Gastrocnemius medialis (tissue), 4 donors: Measurements from ENCODE around the gene TOMM7. TPM values are rescaled to one million over a fixed set of nuclear protein-coding genes. Genes with fewer than 3 reads are reported as not detected.
A peak's percentile ranks its signal among the peaks of the same experiment; 100 is the strongest.

ENCODE experiments used
- ATAC-seq, 2 donors: fragments of 150-250 bp; one replicate each; pipeline ENCODE4 v1.9.1; 2016
- DNase-seq, 2 donors: peaks; one replicate each; pipeline ENCODE4 v3.0.0-alpha.2; 2019
- H3K27ac ChIP-seq, 4 donors: fragments of 200-600 bp; sonication (generic); 1 replicate in 1 of 4; 2 replicates in 3 of 4; pipeline ENCODE4 v1.5.1; 2016 to 2018; ENCODE audit warnings: mild to moderate bottlenecking in 2 of 4, moderate library complexity in 1 of 4
- H3K27me3 ChIP-seq, 3 donors: fragments of 200-600 bp; sonication (generic) in 2 of 3; 1 replicate in 1 of 3; 2 replicates in 2 of 3; pipeline versions ENCODE4 v1.5.1 to v1.6.0; 2016 to 2019; ENCODE audit warnings: mild to moderate bottlenecking in 1 of 3, moderate library complexity in 1 of 3
- H3K36me3 ChIP-seq, 2 donors: fragments of 200-600 bp; sonication (generic) in 1 of 2; one replicate each; pipeline ENCODE4 v1.5.1; 2017 to 2018
- H3K4me1 ChIP-seq, 2 donors: fragments of 200-600 bp; sonication (generic) in 1 of 2; one replicate each; pipeline ENCODE4 v1.5.1; 2016 to 2017; ENCODE audit warnings: mild to moderate bottlenecking in 2 of 2
- H3K4me3 ChIP-seq, 4 donors: fragments of 200-600 bp; sonication (generic) in 3 of 4; 1 replicate in 1 of 4; 2 replicates in 3 of 4; pipeline ENCODE4 v1.5.1; 2016 to 2019; ENCODE audit warnings: mild to moderate bottlenecking in 2 of 4
- H3K9me3 ChIP-seq, 3 donors: fragments of 200-600 bp; sonication (generic) in 2 of 3; 1 replicate in 1 of 3; 2 replicates in 2 of 3; pipeline ENCODE4 v1.5.1; 2016 to 2019
- CTCF ChIP-seq, 5 experiments: fragments of 450-650 bp in 3 of 5; fragments of 200-600 bp in 2 of 5; sonication (generic) in 2 of 5; IDR thresholded peaks in 4 of 5; conservative IDR thresholded peaks in 1 of 5; 1 replicate in 4 of 5; 2 replicates in 1 of 5; pipeline ENCODE4 v1.5.1; 2016 to 2019; ENCODE audit warnings: antibody characterized with exemption in 5 of 5, mild to moderate bottlenecking in 3 of 5, moderate library complexity in 3 of 5
- POLR2A ChIP-seq, 2 donors: fragments of 450-650 bp; IDR thresholded peaks; one replicate each; pipeline ENCODE4 v1.6.1; 2017; ENCODE audit warnings: antibody characterized with exemption in 2 of 2, mild to moderate bottlenecking in 2 of 2, moderate library complexity in 2 of 2
- in situ Hi-C, 4 donors: fragments of 200-750 bp; cut with MboI; loops; one replicate each; pipeline versions ENCODE4 v1.15.0 to v1.8.0; 2017; ENCODE audit warnings: low sequenced_read_pairs in 4 of 4
- intact Hi-C: fragments of 100-400 bp; cut with DNase I; formaldehyde crosslinking; loops from one replicate; pipeline ENCODE4 v1.15.1; 2023; ENCODE audit warnings: low total_unique reads
- total RNA-seq, 4 donors: library from RNA; depleted of rRNA; stranded (reverse); fragments of >200 nt; gene quantifications; one replicate each; pipeline versions ENCODE4 v1.1.0 to v1.2.3, GENCODE V29; 2016

Gene TOMM7
- total RNA-seq, 4 donors from 2014 or later: 124 to 235 (median 218) TPM

DNA sequence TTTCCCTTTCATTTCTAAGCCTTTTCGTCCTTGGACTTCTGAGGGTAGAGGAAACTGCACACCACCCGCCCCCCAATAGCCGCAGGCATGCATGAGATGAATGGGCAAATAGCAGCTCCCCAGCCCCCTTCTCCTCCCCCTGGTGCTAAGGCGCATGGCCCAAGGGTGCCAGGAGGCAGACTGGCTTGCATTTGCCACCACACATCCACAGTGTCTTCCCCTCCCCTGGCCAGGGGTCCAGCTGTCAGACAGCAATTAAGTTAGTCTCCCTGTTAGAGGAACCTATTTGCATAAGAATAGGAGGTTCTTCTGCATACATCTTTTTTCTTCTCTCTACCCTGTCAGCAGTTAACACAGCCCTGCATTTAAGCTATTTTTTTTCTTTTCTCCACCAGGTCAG, 20.2 kb downstream of the TOMM7 start:
- Histone ChIP-seq H3K4me3 (no peak overlapping the region), H3K36me3 (no peaks in the 10 kb centered on the region), H3K27me3 (no peaks in the 10 kb centered on the region), H3K4me1 (no peaks in the 10 kb centered on the region), H3K9me3 (no peaks in the 10 kb centered on the region), H3K27ac (no peak overlapping the region)
- intact Hi-C loops (no loop called here), in situ Hi-C loops (no loop called here)
- no peak for DNase-seq
- TF ChIP-seq CTCF (IDR thresholded peaks at IDR 0.05 in 4 of 5, conservative IDR thresholded peaks at IDR 0.05 in 1 of 5) (no peak), POLR2A (IDR thresholded peaks at IDR 0.05) (no peak)
- ATAC-seq: no peak

DNA sequence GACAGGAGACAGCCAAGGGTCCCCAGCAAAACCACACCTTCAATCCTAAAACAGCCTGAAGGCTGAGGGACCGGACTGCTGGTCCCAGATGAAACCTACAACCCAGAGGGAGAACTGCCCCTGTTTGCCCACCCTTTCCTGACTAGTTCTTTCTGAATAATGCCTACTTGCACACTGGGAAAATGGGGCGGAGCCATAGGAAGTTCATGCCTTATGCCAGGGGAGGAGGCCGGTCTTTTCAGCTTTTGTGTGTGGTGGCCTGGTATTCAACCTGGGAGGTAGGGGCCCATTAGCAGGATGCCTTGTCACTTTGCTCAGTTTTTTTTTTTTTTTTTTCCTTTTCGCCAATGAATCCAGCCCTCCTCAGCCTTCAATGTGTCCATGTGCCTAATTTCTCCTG, 20.7 kb downstream of the TOMM7 start:
- no peak overlapping the region for H3K4me3 ChIP-seq
- no peaks in the 10 kb centered on the region for H3K27me3 ChIP-seq
- intact Hi-C loops: no loop called here
- no peak for TF ChIP-seq CTCF (IDR thresholded peaks at IDR 0.05 in 4 of 5, conservative IDR thresholded peaks at IDR 0.05 in 1 of 5)
- TF ChIP-seq POLR2A (IDR thresholded peaks at IDR 0.05): no peak
- no peak for DNase-seq
- no peaks in the 10 kb centered on the region for H3K4me1 ChIP-seq
- no peak for ATAC-seq
- no peaks in the 10 kb centered on the region for H3K36me3 ChIP-seq
- H3K9me3 ChIP-seq: no peaks in the 10 kb centered on the region
- no peak overlapping the region for H3K27ac ChIP-seq
- in situ Hi-C loops: no loop called here

- ATAC-seq (no peak), DNase-seq (no peak)
- in situ Hi-C loops: no loop called here
- Histone ChIP-seq H3K36me3 (no peaks in the 10 kb centered on the region), H3K27me3 (no peaks in the 10 kb centered on the region), H3K9me3 (no peaks in the 10 kb centered on the region), H3K27ac (no peak overlapping the region), H3K4me1 (no peaks in the 10 kb centered on the region), H3K4me3 (no peak overlapping the region)
- intact Hi-C loops: no loop called here
- TF ChIP-seq CTCF (IDR thresholded peaks at IDR 0.05 in 4 of 5, conservative IDR thresholded peaks at IDR 0.05 in 1 of 5): no peak
- TF ChIP-seq POLR2A (IDR thresholded peaks at IDR 0.05): no peak
These were observed 23.0 kb downstream of the TOMM7 start for GRCh38 chr7:22799633-22800032.

- Histone ChIP-seq H3K9me3 (no peaks in the 10 kb centered on the region), H3K27ac (peak overlapping the region in 1 of 4 donors; percentile 3), H3K27me3 (no peaks in the 10 kb centered on the region), H3K36me3 (no peaks in the 10 kb centered on the region), H3K4me1 (peaks cover 0 to 8% of the 10 kb centered on the region in 2 donors), H3K4me3 (no peak overlapping the region)
- in situ Hi-C loops: no loop called here
- no peak for TF ChIP-seq CTCF (IDR thresholded peaks at IDR 0.05 in 4 of 5, conservative IDR thresholded peaks at IDR 0.05 in 1 of 5)
- peak; percentile 77 to 87 for ATAC-seq
- intact Hi-C loops: no loop called here
- DNase-seq: no peak
These were observed 28.8 kb downstream of the TOMM7 start for GRCh38 chr7:22793593-22794462.
